ENCODE data around the gene PRM1.
A peak's percentile ranks its signal among the peaks of the same experiment; 100 is the strongest.

Gene PRM1

GRCh38 chr16:11280616-11281522 lies at the start of gene PRM1:
Gene PRM1, minus strand, starts transcription at chr16:11281330. Its CDS starts 92 bp downstream, at chr16:11281238.
- no peak for DNase-seq

GRCh38 chr16:11330526-11331237 lies 49.6 kb upstream of the PRM1 start:
- DNase-seq = no peak

- DNase-seq = no peak
These were observed 48.8 kb upstream of the PRM1 start for GRCh38 chr16:11329891-11330290.

DNA sequence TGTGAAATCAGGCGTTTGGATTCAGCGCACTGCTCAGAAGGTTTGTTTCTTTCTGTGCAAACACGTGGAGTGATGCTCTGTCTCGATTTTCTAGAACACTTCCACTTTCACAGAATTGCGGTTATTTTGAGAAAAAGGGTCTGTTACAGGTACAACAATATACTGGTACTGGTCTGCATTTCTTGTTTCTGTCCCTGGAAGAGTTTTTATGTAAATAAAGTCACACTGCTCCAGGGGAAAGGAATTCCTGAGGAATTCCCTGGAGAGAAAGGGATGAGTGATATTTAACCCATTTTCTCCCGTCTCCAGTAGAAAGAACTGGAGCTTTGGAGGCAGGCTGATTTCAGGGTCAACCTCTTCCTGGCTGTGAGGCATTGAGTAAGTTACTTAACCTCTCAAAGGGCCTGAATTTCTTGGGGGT lies 48.0 kb upstream of the PRM1 start:
- DNase-seq = peak; percentile 52

- peak; percentile 86 for DNase-seq
These were observed 47.3 kb upstream of the PRM1 start for GRCh38 chr16:11328172-11329070.

GRCh38 chr16:11327277-11328171 lies 46.4 kb upstream of the PRM1 start:
- peak; percentile 26 for DNase-seq

- no peak for DNase-seq
These were observed 45.7 kb upstream of the PRM1 start for GRCh38 chr16:11326737-11327276.

- DNase-seq = no peak
These were observed 45.1 kb upstream of the PRM1 start for GRCh38 chr16:11326084-11326736.

GRCh38 chr16:11325404-11326083 lies 44.4 kb upstream of the PRM1 start:
- DNase-seq = peak; percentile 70

GRCh38 chr16:11323551-11324336 lies 42.6 kb upstream of the PRM1 start:
- no peak for DNase-seq

GRCh38 chr16:11322823-11323222 lies 41.7 kb upstream of the PRM1 start:
- no peak for DNase-seq

DNA sequence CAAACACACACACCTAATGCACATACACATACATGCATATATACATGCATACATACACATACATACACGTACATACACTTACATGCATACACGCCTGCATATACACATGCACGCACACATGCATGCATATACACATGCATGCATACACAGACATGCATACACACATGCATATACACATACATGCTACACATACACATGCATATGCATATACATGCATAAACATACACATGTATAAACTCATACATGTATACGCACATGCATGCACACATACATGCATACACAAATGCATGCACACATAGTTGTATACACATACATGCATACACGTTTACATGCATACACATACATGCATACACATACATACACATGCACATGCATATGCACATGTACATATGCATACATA lies 40.5 kb upstream of the PRM1 start:
- no peak for DNase-seq

GRCh38 chr16:11320170-11320569 lies 39.0 kb upstream of the PRM1 start:
- DNase-seq = no peak

DNA sequence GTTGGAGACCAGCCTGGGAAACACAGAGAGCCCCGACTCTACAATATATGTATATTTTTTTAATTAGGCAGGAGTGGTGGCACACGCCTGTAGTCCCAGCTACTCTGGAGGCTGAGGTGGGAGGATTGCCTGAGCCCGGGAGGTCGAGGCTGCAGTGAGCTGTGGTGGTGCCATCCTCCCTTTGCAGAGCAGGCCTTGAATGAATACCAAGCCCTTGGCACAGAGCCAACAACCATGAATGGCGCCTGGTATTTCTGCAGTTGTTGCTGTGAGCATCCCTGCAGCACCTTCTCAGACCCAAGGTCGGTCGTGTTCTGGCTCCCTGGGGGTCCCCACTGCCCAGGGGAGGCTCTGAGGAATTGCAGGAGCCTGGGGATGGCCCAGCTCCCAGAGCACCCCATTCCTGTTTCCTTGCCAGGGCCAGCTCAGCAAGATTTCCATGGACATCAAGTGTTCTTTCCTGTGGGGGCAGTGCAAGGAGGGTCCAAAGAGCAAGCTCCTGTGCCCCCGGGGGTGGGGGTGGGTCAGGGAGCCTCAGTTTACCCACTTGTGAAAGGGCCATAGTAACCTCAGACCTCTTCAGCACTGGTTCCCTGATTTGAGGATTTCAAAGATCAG lies 38.5 kb upstream of the PRM1 start:
- DNase-seq = no peak

DNA sequence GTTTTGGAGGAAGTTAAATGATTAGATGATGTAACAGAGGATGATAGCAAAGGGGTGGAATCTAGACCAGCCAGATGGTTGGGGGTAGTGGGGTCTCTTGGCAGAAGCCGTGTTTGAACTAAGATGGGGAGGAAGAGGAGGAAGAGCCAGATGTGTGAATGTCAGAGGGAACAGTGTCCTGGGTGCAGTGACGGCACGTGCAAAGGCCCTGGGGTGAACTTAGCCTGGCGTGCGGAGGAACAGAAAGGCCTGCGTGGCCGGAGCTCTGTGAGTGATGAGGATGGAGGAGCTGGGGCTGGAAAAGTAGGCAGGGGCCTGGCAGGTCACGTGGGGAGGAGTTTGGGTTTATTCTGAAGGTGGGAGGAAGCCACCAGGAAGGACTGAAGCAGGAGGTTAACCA lies 37.7 kb upstream of the PRM1 start:
- no peak for DNase-seq

- DNase-seq = no peak
These were observed 35.3 kb upstream of the PRM1 start for GRCh38 chr16:11316331-11317015.

GRCh38 chr16:11315510-11315909 lies 34.4 kb upstream of the PRM1 start:
- DNase-seq = no peak

GRCh38 chr16:11314309-11314894 lies 33.3 kb upstream of the PRM1 start:
- no peak for DNase-seq
